Natural killer cell treated with Interleukin-12 subunit alpha and Interleukin-12 subunit beta and Interleukin-15 and Interleukin-18, amount 100 ng/mL, for 72 hours (primary cell): ENCODE measurements around the gene PLEKHA7. TPM values are rescaled to one million over a fixed set of nuclear protein-coding genes. Genes with fewer than 3 reads are reported as not detected.
"Not testable (repeated sequence)": the region's sequence is repeated elsewhere in the genome, so short reads cannot be mapped to it uniquely, and the experiment has no call there.

ENCODE experiments used
- ATAC-seq, 2 donors: fragments of 150-1000 bp; cut with Tn5 transposase in 1 of 2; sonication (Bioruptor Pico), chemical (Tn5 transposase) in 1 of 2; 2 replicates each; pipeline ENCODE4 v1.10.0; 2021
- DNase-seq: peaks from one replicate; pipeline ENCODE4 v3.0.0; 2022; ENCODE audit warnings: low spot score
- H3K27ac Mint-ChIP-seq, 2 donors: 1 replicate in 1 of 2; 2 replicates in 1 of 2; pipeline ENCODE4 v1.8.0; 2022; ENCODE audit warnings: mixed read lengths in 2 of 2, mild to moderate bottlenecking in 1 of 2, moderate library complexity in 1 of 2
- H3K27me3 Mint-ChIP-seq, 2 donors: 1 replicate in 1 of 2; 2 replicates in 1 of 2; pipeline ENCODE4 v1.8.0; 2022; ENCODE audit warnings: mixed read lengths in 2 of 2
- H3K36me3 Mint-ChIP-seq: one replicate; pipeline ENCODE4 v1.8.0; 2022; ENCODE audit warnings: mixed read lengths
- H3K4me1 Mint-ChIP-seq, 2 donors: 1 replicate in 1 of 2; 2 replicates in 1 of 2; pipeline ENCODE4 v1.8.0; 2022; ENCODE audit warnings: low read depth in 2 of 2, mixed read lengths in 2 of 2, mild to moderate bottlenecking in 1 of 2
- H3K4me3 Mint-ChIP-seq: one replicate; pipeline ENCODE4 v1.8.0; 2022; ENCODE audit warnings: mixed read lengths
- H3K9me3 Mint-ChIP-seq: 2 replicates; pipeline ENCODE4 v1.8.0; 2022; ENCODE audit warnings: mixed read lengths
- total RNA-seq, 2 donors: library from RNA; stranded (reverse); gene quantifications; one replicate each; pipeline ENCODE4 v1.2.3, GENCODE V29; 2022

PLEKHA7 gene
- total RNA-seq, 2 donors from 2014 or later, result 0.10 to 0.84 TPM

- no peak overlapping the region for H3K27ac Mint-ChIP-seq
- ATAC-seq (peak in 1 of 2 donors; percentile 52), DNase-seq (no peak)
- H3K27me3 Mint-ChIP-seq, result peaks cover 11 to 20% of the 10 kb centered on the region in 2 donors
- H3K36me3 Mint-ChIP-seq, result no peaks in the 10 kb centered on the region
- no peaks in the 10 kb centered on the region for H3K9me3 Mint-ChIP-seq
- no peaks in the 10 kb centered on the region for H3K4me1 Mint-ChIP-seq
- no peak overlapping the region for H3K4me3 Mint-ChIP-seq
Measured at GRCh38 chr11:16873289-16873688, 140.9 kb downstream of the PLEKHA7 start.

- DNase-seq, result no peak
- no peaks in the 10 kb centered on the region for H3K36me3 Mint-ChIP-seq
- H3K4me1 Mint-ChIP-seq, result no peaks in the 10 kb centered on the region
- no peak for ATAC-seq
- H3K9me3 Mint-ChIP-seq, result no peaks in the 10 kb centered on the region
- H3K4me3 Mint-ChIP-seq, result no peak overlapping the region
- peaks cover 8 to 20% of the 10 kb centered on the region in 2 donors for H3K27me3 Mint-ChIP-seq
- H3K27ac Mint-ChIP-seq, result no peak overlapping the region
Measured at GRCh38 chr11:16871368-16871767, 142.8 kb downstream of the PLEKHA7 start.

- ATAC-seq, result no peak
- peaks cover 4% of the 10 kb centered on the region for H3K9me3 Mint-ChIP-seq
- H3K27me3 Mint-ChIP-seq, result peaks cover 15 to 16% of the 10 kb centered on the region in 2 donors
- H3K27ac Mint-ChIP-seq, result no peak overlapping the region
- H3K4me3 Mint-ChIP-seq, result no peak overlapping the region
- no peaks in the 10 kb centered on the region for H3K36me3 Mint-ChIP-seq
- no peaks in the 10 kb centered on the region for H3K4me1 Mint-ChIP-seq
- no peak for DNase-seq
Measured at GRCh38 chr11:16867097-16867496, 147.1 kb downstream of the PLEKHA7 start.

- ATAC-seq, DNase-seq, H3K4me1 Mint-ChIP-seq, H3K4me3 Mint-ChIP-seq, H3K27ac Mint-ChIP-seq, H3K36me3 Mint-ChIP-seq, H3K9me3 Mint-ChIP-seq: not testable (repeated sequence)
- H3K27me3 Mint-ChIP-seq, result peaks cover 12 to 14% of the 10 kb centered on the region in 2 donors
Measured at GRCh38 chr11:16864428-16864827, 149.8 kb downstream of the PLEKHA7 start.

GRCh38 chr11:16863389-16863788 is 150.8 kb downstream of the PLEKHA7 start:
- no peak overlapping the region for H3K27ac Mint-ChIP-seq
- no peaks in the 10 kb centered on the region for H3K4me1 Mint-ChIP-seq
- H3K4me3 Mint-ChIP-seq, result no peak overlapping the region
- peaks cover 4% of the 10 kb centered on the region for H3K9me3 Mint-ChIP-seq
- peaks cover 12 to 18% of the 10 kb centered on the region in 2 donors for H3K27me3 Mint-ChIP-seq
- H3K36me3 Mint-ChIP-seq, result no peaks in the 10 kb centered on the region
- ATAC-seq, result no peak
- no peak for DNase-seq

GRCh38 chr11:16862726-16863125 is 151.5 kb downstream of the PLEKHA7 start:
- peak in 1 of 2 donors; percentile 20 for ATAC-seq
- H3K4me3 Mint-ChIP-seq, result no peak overlapping the region
- H3K36me3 Mint-ChIP-seq, result no peaks in the 10 kb centered on the region
- peaks cover 12 to 18% of the 10 kb centered on the region in 2 donors for H3K27me3 Mint-ChIP-seq
- DNase-seq, result no peak
- no peaks in the 10 kb centered on the region for H3K4me1 Mint-ChIP-seq
- H3K9me3 Mint-ChIP-seq, result peaks cover 4% of the 10 kb centered on the region
- no peak overlapping the region for H3K27ac Mint-ChIP-seq

- Mint-ChIP-seq H3K27me3 (peaks cover 12 to 18% of the 10 kb centered on the region in 2 donors), H3K4me1 (no peaks in the 10 kb centered on the region), H3K36me3 (no peaks in the 10 kb centered on the region), H3K9me3 (peaks cover 4% of the 10 kb centered on the region), H3K27ac (no peak overlapping the region), H3K4me3 (no peak overlapping the region)
- ATAC-seq (peak in 1 of 2 donors; percentile 17), DNase-seq (no peak)
Measured at GRCh38 chr11:16861862-16862261, 152.4 kb downstream of the PLEKHA7 start.

GRCh38 chr11:16860617-16861016 is 153.6 kb downstream of the PLEKHA7 start:
- ATAC-seq (no peak), DNase-seq (no peak)
- H3K9me3 Mint-ChIP-seq, result peaks cover 4% of the 10 kb centered on the region
- peaks cover 12 to 18% of the 10 kb centered on the region in 2 donors for H3K27me3 Mint-ChIP-seq
- no peaks in the 10 kb centered on the region for H3K4me1 Mint-ChIP-seq
- no peak overlapping the region for H3K4me3 Mint-ChIP-seq
- no peak overlapping the region for H3K27ac Mint-ChIP-seq
- H3K36me3 Mint-ChIP-seq, result no peaks in the 10 kb centered on the region

GRCh38 chr11:16859651-16860050 is 154.6 kb downstream of the PLEKHA7 start:
- Mint-ChIP-seq H3K27ac (no peak overlapping the region), H3K4me1 (no peaks in the 10 kb centered on the region), H3K36me3 (no peaks in the 10 kb centered on the region), H3K4me3 (no peak overlapping the region), H3K27me3 (peaks cover 12 to 14% of the 10 kb centered on the region in 2 donors), H3K9me3 (peaks cover under 1% of the 10 kb centered on the region)
- ATAC-seq, result no peak
- no peak for DNase-seq

- Mint-ChIP-seq H3K27me3 (peaks cover 3 to 10% of the 10 kb centered on the region in 2 donors), H3K4me1 (no peaks in the 10 kb centered on the region), H3K27ac (no peak overlapping the region), H3K4me3 (no peak overlapping the region), H3K36me3 (no peaks in the 10 kb centered on the region), H3K9me3 (no peaks in the 10 kb centered on the region)
- DNase-seq (no peak), ATAC-seq (no peak)
Measured at GRCh38 chr11:16857186-16857585, 157.0 kb downstream of the PLEKHA7 start.

GRCh38 chr11:16856022-16856471 is 158.2 kb downstream of the PLEKHA7 start:
- no peak overlapping the region for H3K4me3 Mint-ChIP-seq
- DNase-seq (no peak), ATAC-seq (no peak)
- no peaks in the 10 kb centered on the region for H3K4me1 Mint-ChIP-seq
- H3K27me3 Mint-ChIP-seq, result peaks cover 6 to 7% of the 10 kb centered on the region in 2 donors
- no peak overlapping the region for H3K27ac Mint-ChIP-seq
- no peaks in the 10 kb centered on the region for H3K9me3 Mint-ChIP-seq
- no peaks in the 10 kb centered on the region for H3K36me3 Mint-ChIP-seq

- Mint-ChIP-seq H3K36me3 (no peaks in the 10 kb centered on the region), H3K9me3 (no peaks in the 10 kb centered on the region), H3K4me3 (no peak overlapping the region), H3K4me1 (no peaks in the 10 kb centered on the region), H3K27ac (no peak overlapping the region), H3K27me3 (peaks cover 6 to 7% of the 10 kb centered on the region in 2 donors)
- no peak for DNase-seq
- ATAC-seq, result no peak
Measured at GRCh38 chr11:16854979-16855378, 159.2 kb downstream of the PLEKHA7 start.

- Mint-ChIP-seq H3K27ac (no peak overlapping the region), H3K36me3 (no peaks in the 10 kb centered on the region), H3K4me1 (no peaks in the 10 kb centered on the region), H3K27me3 (peaks cover 5 to 7% of the 10 kb centered on the region in 2 donors), H3K9me3 (no peaks in the 10 kb centered on the region), H3K4me3 (no peak overlapping the region)
- ATAC-seq (no peak), DNase-seq (no peak)
Measured at GRCh38 chr11:16853859-16854258, 160.4 kb downstream of the PLEKHA7 start.

GRCh38 chr11:16853266-16853665 is 160.9 kb downstream of the PLEKHA7 start:
- H3K4me3 Mint-ChIP-seq, result no peak overlapping the region
- no peaks in the 10 kb centered on the region for H3K9me3 Mint-ChIP-seq
- no peaks in the 10 kb centered on the region for H3K4me1 Mint-ChIP-seq
- no peaks in the 10 kb centered on the region for H3K36me3 Mint-ChIP-seq
- H3K27ac Mint-ChIP-seq, result no peak overlapping the region
- ATAC-seq (no peak), DNase-seq (no peak)
- H3K27me3 Mint-ChIP-seq, result peaks cover 3 to 7% of the 10 kb centered on the region in 2 donors

GRCh38 chr11:16846305-16846704 is 167.9 kb downstream of the PLEKHA7 start:
- H3K36me3 Mint-ChIP-seq, result no peaks in the 10 kb centered on the region
- H3K9me3 Mint-ChIP-seq, result no peaks in the 10 kb centered on the region
- ATAC-seq (no peak), DNase-seq (no peak)
- no peak overlapping the region for H3K27ac Mint-ChIP-seq
- no peaks in the 10 kb centered on the region for H3K27me3 Mint-ChIP-seq
- H3K4me1 Mint-ChIP-seq, result no peaks in the 10 kb centered on the region
- H3K4me3 Mint-ChIP-seq, result no peak overlapping the region
